ENCODE measurements around the gene PROSER3.

The PROSER3 gene

DNA sequence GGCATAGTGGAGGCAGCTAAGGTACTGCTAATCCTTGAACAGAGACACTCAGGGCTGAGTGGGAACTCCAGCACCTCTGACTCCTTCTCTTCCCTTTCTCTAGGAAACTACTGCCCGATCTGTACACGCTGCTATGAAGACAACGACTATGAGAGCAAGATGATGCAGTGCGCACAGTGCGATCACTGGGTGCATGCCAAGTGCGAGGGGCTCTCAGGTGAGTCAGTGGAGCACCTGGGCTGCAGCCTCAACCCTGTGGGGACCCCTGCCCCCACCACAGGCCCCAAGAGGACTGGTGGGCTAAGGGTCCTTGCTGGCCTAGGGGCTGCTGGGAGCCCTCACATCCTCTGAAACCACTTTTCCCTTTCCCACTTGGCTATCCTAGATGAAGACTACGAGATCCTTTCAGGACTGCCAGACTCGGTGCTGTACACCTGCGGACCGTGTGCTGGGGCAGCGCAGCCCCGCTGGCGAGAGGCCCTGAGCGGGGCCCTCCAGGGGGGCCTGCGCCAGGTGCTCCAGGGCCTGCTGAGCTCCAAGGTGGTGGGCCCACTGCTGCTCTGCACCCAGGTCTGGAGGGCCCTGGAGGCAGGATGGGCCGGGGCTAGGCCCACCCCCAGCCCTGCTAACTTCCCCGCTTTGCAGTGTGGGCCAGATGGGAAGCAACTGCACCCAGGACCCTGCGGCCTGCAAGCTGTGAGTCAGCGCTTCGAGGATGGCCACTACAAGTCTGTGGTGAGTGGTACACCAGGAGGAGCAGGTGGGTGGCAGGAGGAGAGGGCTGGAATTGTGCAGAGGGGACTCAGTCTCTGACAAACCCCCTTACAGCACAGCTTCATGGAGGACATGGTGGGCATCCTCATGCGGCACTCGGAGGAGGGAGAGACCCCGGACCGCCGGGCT is 30.7 kb upstream of the PROSER3 start:
- no peak for DNase-seq
- ATAC-seq (replicated peaks): no peak
- H3K27me3 Mint-ChIP-seq: no peaks in the 10 kb centered on the region
- peaks cover 82% of the 10 kb centered on the region for H3K36me3 Mint-ChIP-seq (ENCODE audit: insufficient read depth)
- H3K27ac Mint-ChIP-seq: peak overlapping the region in 1 of 2 donors; percentile 80
- no peak overlapping the region for H3K4me3 Mint-ChIP-seq
- no peaks in the 10 kb centered on the region for H3K9me3 Mint-ChIP-seq
- H3K4me1 Mint-ChIP-seq (ENCODE audit: low read depth in 2 of 2): peaks cover 5 to 10% of the 10 kb centered on the region in 2 donors

- Mint-ChIP-seq H3K4me1 (ENCODE audit: low read depth in 2 of 2) (peaks cover 5 to 10% of the 10 kb centered on the region in 2 donors), H3K9me3 (no peaks in the 10 kb centered on the region), H3K4me3 (no peak overlapping the region), H3K27me3 (no peaks in the 10 kb centered on the region), H3K27ac (peak overlapping the region in 1 of 2 donors; percentile 80), H3K36me3 (ENCODE audit: insufficient read depth) (peaks cover 80% of the 10 kb centered on the region)
- ATAC-seq (replicated peaks) (no peak), DNase-seq (no peak)
These were observed 29.8 kb upstream of the PROSER3 start for GRCh38 chr19:35727956-35728706.

DNA sequence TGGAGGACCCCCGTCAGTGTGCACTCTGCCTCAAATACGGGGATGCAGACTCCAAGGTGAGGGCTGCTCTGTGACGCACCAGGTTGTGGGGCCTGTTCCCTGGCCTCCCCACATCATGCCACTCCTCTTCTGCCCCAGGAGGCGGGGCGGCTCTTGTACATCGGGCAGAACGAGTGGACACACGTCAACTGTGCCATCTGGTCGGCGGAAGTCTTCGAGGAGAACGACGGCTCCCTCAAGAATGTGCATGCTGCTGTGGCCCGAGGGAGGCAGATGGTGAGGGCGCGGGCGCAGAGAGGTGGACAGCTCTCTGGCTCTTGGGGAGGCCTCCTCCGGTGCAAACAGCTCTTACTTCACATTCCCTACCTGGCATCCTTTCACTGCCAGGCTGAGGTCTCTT is 29.0 kb upstream of the PROSER3 start:
- Mint-ChIP-seq H3K4me1 (ENCODE audit: low read depth in 2 of 2) (peaks cover 8 to 13% of the 10 kb centered on the region in 2 donors), H3K27ac (no peak overlapping the region), H3K36me3 (ENCODE audit: insufficient read depth) (peaks cover 79% of the 10 kb centered on the region), H3K27me3 (no peaks in the 10 kb centered on the region), H3K4me3 (no peak overlapping the region), H3K9me3 (no peaks in the 10 kb centered on the region)
- ATAC-seq (replicated peaks) (no peak), DNase-seq (no peak)

- H3K4me1 Mint-ChIP-seq (ENCODE audit: low read depth in 2 of 2): peaks cover 13 to 16% of the 10 kb centered on the region in 2 donors
- no peaks in the 10 kb centered on the region for H3K27me3 Mint-ChIP-seq
- no peak for DNase-seq
- peaks cover 78% of the 10 kb centered on the region for H3K36me3 Mint-ChIP-seq (ENCODE audit: insufficient read depth)
- no peaks in the 10 kb centered on the region for H3K9me3 Mint-ChIP-seq
- H3K27ac Mint-ChIP-seq: no peak overlapping the region
- no peak for ATAC-seq (replicated peaks)
- H3K4me3 Mint-ChIP-seq: no peak overlapping the region
These were observed 28.2 kb upstream of the PROSER3 start for GRCh38 chr19:35729763-35730162.

- Mint-ChIP-seq H3K4me1 (ENCODE audit: low read depth in 2 of 2) (peaks cover 13 to 16% of the 10 kb centered on the region in 2 donors), H3K36me3 (ENCODE audit: insufficient read depth) (peaks cover 78% of the 10 kb centered on the region), H3K4me3 (no peak overlapping the region), H3K27me3 (no peaks in the 10 kb centered on the region), H3K27ac (peak overlapping the region in 1 of 2 donors; percentile 23), H3K9me3 (no peaks in the 10 kb centered on the region)
- DNase-seq: no peak
- ATAC-seq (replicated peaks): no peak
These were observed 27.6 kb upstream of the PROSER3 start for GRCh38 chr19:35730326-35730725.

DNA sequence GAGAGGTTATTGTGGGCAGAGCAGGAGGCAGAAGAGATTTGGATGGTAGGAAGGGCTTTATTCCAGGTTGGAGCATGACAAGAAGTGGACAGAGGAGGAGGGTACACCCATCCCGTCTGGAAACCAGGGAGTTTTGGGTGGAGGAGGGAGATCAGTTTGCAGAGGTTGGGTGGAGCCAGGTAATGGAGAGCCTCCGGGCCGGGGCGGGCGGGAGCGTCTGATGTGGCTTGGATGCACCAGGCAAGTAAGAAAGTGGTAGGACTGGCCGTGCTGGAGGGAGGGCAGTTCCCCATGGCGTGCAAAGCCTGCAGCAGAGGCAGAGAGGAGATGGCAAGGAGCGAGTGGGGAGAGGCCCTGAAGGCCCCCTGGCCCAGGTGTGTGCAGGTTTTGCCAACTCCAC is 26.6 kb upstream of the PROSER3 start:
- Mint-ChIP-seq H3K27me3 (no peaks in the 10 kb centered on the region), H3K4me1 (ENCODE audit: low read depth in 2 of 2) (peaks cover 15 to 16% of the 10 kb centered on the region in 2 donors), H3K9me3 (no peaks in the 10 kb centered on the region), H3K36me3 (ENCODE audit: insufficient read depth) (peaks cover 77% of the 10 kb centered on the region), H3K27ac (peak overlapping the region; percentile 23 to 26), H3K4me3 (no peak overlapping the region)
- no peak for ATAC-seq (replicated peaks)
- no peak for DNase-seq

DNA sequence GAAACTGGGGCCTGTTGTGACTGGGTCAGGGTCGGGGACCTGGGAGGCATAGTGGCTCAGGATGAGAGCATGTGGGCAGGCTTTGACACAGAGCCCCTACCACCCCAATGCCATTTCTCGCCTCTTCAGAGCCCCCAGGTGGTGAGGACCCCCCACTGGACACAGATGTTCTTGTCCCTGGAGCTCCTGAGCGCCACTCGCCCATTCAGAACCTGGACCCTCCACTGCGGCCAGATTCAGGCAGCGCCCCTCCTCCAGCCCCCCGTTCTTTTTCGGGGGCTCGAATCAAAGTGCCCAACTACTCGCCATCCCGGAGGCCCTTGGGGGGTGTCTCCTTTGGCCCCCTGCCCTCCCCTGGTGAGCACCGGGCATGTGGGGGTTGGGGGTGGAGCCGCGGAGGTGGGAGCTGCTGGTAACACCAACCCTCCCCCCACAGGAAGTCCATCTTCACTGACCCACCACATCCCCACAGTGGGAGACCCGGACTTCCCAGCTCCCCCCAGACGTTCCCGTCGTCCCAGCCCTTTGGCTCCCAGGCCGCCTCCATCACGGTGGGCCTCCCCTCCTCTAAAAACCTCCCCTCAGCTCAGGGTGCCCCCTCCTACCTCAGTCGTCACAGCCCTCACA is 26.1 kb upstream of the PROSER3 start:
- no peaks in the 10 kb centered on the region for H3K9me3 Mint-ChIP-seq
- H3K4me1 Mint-ChIP-seq (ENCODE audit: low read depth in 2 of 2): peaks cover 16% of the 10 kb centered on the region in 2 donors
- ATAC-seq (replicated peaks) (no peak), DNase-seq (no peak)
- H3K27ac Mint-ChIP-seq: peak overlapping the region in 1 of 2 donors; percentile 23
- no peaks in the 10 kb centered on the region for H3K27me3 Mint-ChIP-seq
- H3K4me3 Mint-ChIP-seq: no peak overlapping the region
- peaks cover 74% of the 10 kb centered on the region for H3K36me3 Mint-ChIP-seq (ENCODE audit: insufficient read depth)

GRCh38 chr19:35732540-35733179 is 25.3 kb upstream of the PROSER3 start:
- Mint-ChIP-seq H3K9me3 (no peaks in the 10 kb centered on the region), H3K27me3 (no peaks in the 10 kb centered on the region), H3K4me1 (ENCODE audit: low read depth in 2 of 2) (peaks cover 16 to 18% of the 10 kb centered on the region in 2 donors), H3K36me3 (ENCODE audit: insufficient read depth) (peaks cover 73% of the 10 kb centered on the region), H3K27ac (no peak overlapping the region), H3K4me3 (no peak overlapping the region)
- no peak for ATAC-seq (replicated peaks)
- DNase-seq: no peak

DNA sequence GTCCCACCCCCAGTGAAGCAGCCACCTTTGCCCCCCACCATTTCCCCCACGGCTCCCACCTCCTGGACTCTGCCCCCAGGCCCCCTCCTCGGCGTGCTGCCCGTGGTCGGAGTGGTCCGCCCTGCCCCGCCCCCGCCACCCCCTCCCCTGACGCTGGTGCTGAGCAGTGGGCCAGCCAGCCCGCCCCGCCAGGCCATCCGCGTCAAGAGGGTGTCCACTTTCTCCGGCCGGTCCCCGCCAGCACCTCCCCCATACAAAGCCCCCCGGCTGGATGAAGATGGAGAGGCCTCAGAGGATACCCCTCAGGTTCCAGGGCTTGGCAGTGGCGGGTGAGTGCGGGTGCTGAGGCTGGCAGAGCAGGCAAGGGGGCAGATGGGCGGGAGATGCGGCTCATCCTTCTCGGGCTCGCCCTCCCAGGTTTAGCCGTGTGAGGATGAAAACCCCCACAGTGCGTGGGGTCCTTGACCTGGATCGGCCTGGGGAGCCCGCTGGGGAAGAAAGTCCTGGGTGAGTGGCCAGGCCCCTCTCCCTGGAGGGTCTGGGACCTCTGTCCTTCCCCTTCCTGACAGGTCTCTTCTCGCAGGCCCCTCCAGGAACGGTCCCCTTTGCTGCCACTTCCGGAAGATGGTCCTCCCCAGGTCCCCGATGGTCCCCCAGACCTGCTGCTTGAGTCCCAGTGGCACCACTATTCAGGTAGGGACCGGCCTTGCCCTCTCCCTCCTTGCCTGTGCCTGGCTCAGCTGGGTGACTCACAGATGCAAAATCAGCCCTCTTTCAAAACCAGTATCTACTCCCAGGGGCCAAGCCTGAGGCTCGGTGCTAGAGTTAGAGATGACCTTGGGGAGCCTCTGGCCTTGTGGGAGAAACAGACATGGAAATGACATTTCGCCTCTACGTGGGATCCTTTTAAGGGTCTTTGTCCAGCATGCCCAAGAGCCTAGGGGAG is 24.5 kb upstream of the PROSER3 start:
- peaks cover 72% of the 10 kb centered on the region for H3K36me3 Mint-ChIP-seq (ENCODE audit: insufficient read depth)
- H3K27me3 Mint-ChIP-seq: no peaks in the 10 kb centered on the region
- peak overlapping the region; percentile 45 to 73 for H3K27ac Mint-ChIP-seq
- no peak overlapping the region for H3K4me3 Mint-ChIP-seq
- H3K9me3 Mint-ChIP-seq: no peaks in the 10 kb centered on the region
- no peak for ATAC-seq (replicated peaks)
- peaks cover 16 to 18% of the 10 kb centered on the region in 2 donors for H3K4me1 Mint-ChIP-seq (ENCODE audit: low read depth in 2 of 2)
- no peak for DNase-seq

DNA sequence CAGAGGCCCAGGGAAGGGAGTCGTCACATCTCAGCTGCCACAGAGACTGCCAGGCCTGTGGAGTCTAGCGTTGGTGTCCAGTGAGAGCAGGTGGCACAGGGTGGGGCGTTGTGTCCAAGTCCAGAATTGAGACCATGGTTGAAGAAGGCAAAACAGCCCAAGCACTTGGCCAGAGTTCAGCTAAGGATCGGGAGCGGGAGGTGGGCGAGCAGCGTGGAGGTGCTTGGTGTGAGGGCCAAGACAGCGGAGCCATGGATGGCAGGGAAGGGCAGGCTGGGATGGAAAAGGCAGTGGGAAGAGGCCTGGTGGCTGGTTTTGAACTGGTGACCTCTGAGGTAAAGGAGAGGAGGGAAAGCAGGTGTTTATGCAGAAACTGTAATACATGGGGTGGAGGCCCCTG is 23.7 kb upstream of the PROSER3 start:
- ATAC-seq (replicated peaks) (no peak), DNase-seq (no peak)
- Mint-ChIP-seq H3K4me3 (no peak overlapping the region), H3K36me3 (ENCODE audit: insufficient read depth) (peaks cover 74% of the 10 kb centered on the region), H3K9me3 (no peaks in the 10 kb centered on the region), H3K4me1 (ENCODE audit: low read depth in 2 of 2) (peaks cover 16 to 18% of the 10 kb centered on the region in 2 donors), H3K27me3 (no peaks in the 10 kb centered on the region), H3K27ac (peak overlapping the region in 1 of 2 donors; percentile 45)

DNA sequence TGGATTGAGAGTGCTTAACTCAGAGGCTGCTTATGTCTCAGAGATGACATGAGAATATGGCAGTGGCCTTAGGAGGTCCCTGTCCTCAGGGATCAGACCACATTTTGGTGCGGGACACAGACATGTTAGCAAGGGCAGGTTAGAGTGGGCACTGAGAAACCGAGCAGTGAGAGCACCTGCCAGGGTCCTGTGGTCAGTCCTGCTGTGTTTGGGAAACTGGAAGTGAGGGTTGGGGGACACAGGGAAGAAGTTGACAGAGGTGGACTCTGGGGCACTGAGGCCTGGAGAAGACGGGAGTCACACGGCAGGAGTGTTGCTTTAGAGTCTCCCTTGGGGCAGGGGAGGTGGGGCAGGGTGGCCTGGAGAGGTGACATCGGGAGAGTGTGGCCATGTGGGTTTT is 23.1 kb upstream of the PROSER3 start:
- Mint-ChIP-seq H3K27ac (peak overlapping the region in 1 of 2 donors; percentile 16), H3K27me3 (no peaks in the 10 kb centered on the region)

More for the DNA sequence above, 23.1 kb upstream of the PROSER3 start:
- H3K4me3 Mint-ChIP-seq: no peak overlapping the region
- no peak for DNase-seq
- H3K9me3 Mint-ChIP-seq: no peaks in the 10 kb centered on the region
- peaks cover 71% of the 10 kb centered on the region for H3K36me3 Mint-ChIP-seq (ENCODE audit: insufficient read depth)
- no peak for ATAC-seq (replicated peaks)
- H3K4me1 Mint-ChIP-seq (ENCODE audit: low read depth in 2 of 2): peaks cover 15 to 23% of the 10 kb centered on the region in 2 donors

Data from effector memory CD8-positive, alpha-beta T cell (primary cell).